K562 treated with DMSO at 1 percent for 48 hours (cell line): ENCODE results near the gene ZNF57. TPM values are rescaled to one million over a fixed set of nuclear protein-coding genes. Genes with fewer than 3 reads are reported as not detected.

Experiments
- total RNA-seq: library from RNA; unstranded; fragments of 300-600 nt; gene quantifications from 2 replicates; pipeline ENCODE4 v1.2.3, GENCODE V29; 2022; ENCODE audit warnings: low replicate concordance; ENCODE audit errors: extremely low read depth

ZNF57 gene
- total RNA-seq: not detected in 2 replicates

GRCh38 chr19:2900296-2901252 is at the start of gene ZNF57:
ZNF57 (plus strand) TSS chr19:2900928; CDS start chr19:2901046, 118 bp downstream.

GRCh38 chr19:2867025-2867991 is 33.4 kb upstream of the ZNF57 start, which contains the start of gene ZNF556:
ZNF556 (plus strand) TSS chr19:2867335; CDS start chr19:2867422, 87 bp downstream.

GRCh38 chr19:2944775-2945574 is 44.2 kb downstream of the ZNF57 start, which contains the start of gene ZNF77:
ZNF77 (minus strand) TSS chr19:2944971; CDS start chr19:2944840, 131 bp downstream.

Other genes starting within 250 kb of the ZNF57 start
- gene GNG7, start 198.2 kb upstream of the ZNF57 start, total RNA-seq: not detected in 2 replicates
- gene DIRAS1, start 179.6 kb upstream of the ZNF57 start, total RNA-seq: not detected in 2 replicates
- not detected in 2 replicates for gene SLC39A3, start 160.9 kb upstream of the ZNF57 start, total RNA-seq
- not detected in 2 replicates for gene SGTA, start 117.7 kb upstream of the ZNF57 start, total RNA-seq
- gene THOP1, start 115.4 kb upstream of the ZNF57 start, total RNA-seq: not detected in 2 replicates
- not detected in 2 replicates for gene ZNF554, start 81.1 kb upstream of the ZNF57 start, total RNA-seq
- not detected in 2 replicates for gene ZNF555, start 59.5 kb upstream of the ZNF57 start, total RNA-seq
- gene ZNF556, start 33.6 kb upstream of the ZNF57 start, total RNA-seq: not detected in 2 replicates
- not detected in 2 replicates for gene ZNF77, start 44.0 kb downstream of the ZNF57 start, total RNA-seq
- gene TLE6, start 76.6 kb downstream of the ZNF57 start, total RNA-seq: not detected in 2 replicates
- gene TLE2, start 128.4 kb downstream of the ZNF57 start, total RNA-seq: not detected in 2 replicates
- gene TLE5, start 161.6 kb downstream of the ZNF57 start, total RNA-seq: 269 TPM in 1 of 2 replicates, not detected in the other
- gene GNA11, start 193.4 kb downstream of the ZNF57 start, total RNA-seq: not detected in 2 replicates
- gene GNA15, start 235.1 kb downstream of the ZNF57 start, total RNA-seq: not detected in 2 replicates